Hypothalamus (tissue), 51 donors: ENCODE measurements around the gene CDHR1.

Experiments used
- DNase-seq, 51 donors: peaks; one replicate each; lab custom pipeline; 2025; lab: John Stamatoyannopoulos, UW

Gene CDHR1

DNA sequence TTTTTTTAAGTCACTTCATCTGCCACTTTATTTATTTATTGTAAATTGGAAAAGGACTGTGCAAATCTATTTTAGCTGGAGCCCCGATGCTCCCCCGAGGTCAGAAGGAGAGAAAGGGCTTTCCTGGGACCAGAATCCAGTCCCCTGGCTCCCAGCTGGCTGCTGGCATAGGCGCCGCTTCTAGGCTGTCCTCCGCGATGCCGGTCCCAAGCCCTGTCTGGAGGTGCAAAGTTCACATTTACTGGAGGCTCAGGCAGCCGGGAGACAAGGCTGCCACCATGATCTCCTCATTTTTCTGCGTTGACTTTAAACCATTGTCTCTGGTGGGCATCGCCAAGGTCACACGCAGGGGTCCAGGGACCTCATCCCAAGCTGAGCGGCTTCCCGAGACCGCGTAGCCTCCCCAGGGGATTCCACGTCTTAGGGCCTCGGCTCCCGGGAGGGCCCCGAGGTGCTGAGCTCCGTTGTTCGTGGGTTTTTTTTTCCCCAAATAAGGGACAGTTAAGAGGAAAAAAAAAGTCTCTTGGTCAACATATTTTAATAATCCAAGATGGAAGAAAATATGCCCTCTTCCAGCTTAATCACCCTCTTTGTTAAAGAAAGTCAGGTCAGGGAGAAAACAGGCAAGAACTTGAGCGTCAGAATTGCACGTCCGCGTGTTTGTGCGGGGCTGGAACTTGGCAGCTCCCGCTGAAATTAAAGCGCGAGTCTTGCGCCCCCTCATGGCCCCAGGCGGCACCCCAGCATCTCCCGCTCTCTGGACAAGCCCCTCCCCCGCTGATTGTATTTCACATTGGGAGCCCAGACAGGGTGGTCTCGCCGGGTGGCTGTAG lies 62.4 kb downstream of the CDHR1 start:
- DNase-seq: peak in 42 of 51 donors; percentile 8 to 77 (median 39)

DNA sequence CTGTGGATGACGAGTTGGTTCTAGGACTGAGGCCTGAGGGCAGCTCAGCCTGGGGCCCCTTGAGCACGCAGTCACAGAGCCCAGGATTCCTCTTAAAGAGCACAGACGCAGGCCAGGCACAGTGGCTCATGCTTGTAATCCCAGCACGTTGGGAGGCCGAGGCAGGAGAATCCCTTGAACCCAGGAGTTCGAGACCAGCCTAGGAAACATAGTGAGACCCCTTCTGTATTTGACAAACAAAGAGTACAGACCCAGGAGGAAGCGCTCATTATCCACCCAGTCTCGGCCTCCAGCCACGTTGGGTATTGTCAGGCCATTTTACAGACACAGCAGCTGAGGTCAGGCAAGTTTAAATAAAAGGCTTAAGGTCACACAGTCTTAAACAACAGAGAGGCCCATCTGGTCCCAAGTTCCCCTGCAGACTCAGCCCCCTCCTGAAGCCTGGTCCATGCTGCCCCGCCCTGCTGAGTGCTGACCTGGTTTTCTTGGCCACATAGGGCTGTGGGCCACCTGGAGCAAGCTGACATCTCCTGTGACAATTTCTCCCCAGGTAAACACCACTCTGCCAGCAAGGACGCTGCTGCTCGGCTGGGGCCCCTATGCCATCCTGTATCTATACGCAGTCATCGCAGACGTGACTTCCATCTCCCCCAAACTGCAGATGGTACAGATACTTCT lies 63.1 kb downstream of the CDHR1 start:
- DNase-seq: no peak

DNA sequence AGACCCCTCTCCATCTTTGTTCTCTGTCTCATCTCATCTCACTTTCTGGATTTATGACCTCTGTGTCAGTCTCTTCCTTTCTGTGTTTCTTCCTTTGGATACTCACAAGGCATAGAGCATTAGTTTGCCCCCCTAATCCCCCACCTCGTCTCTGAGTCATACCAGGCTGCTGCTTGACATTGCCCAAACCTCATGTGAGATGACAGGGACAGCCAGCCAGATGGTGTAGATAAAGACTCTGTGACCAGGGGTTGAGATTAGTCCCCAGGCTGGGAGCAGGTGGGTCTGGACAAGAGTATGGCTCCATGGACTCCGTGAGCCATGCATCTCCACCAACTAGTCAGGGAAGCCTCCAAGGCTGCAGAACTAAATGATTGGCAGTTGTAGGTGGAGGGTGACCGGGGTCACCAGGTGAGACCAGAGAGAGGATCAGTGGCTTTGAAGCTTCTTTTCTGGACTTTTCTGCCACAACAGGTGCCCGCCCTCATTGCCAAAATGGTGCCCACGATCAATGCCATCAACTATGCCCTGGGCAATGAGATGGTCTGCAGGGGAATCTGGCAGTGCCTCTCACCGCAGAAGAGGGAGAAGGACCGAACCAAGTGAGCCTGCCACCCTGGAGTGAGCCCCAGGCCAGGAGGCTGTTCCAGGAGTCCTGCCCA lies 63.8 kb downstream of the CDHR1 start:
- DNase-seq: no peak

DNA sequence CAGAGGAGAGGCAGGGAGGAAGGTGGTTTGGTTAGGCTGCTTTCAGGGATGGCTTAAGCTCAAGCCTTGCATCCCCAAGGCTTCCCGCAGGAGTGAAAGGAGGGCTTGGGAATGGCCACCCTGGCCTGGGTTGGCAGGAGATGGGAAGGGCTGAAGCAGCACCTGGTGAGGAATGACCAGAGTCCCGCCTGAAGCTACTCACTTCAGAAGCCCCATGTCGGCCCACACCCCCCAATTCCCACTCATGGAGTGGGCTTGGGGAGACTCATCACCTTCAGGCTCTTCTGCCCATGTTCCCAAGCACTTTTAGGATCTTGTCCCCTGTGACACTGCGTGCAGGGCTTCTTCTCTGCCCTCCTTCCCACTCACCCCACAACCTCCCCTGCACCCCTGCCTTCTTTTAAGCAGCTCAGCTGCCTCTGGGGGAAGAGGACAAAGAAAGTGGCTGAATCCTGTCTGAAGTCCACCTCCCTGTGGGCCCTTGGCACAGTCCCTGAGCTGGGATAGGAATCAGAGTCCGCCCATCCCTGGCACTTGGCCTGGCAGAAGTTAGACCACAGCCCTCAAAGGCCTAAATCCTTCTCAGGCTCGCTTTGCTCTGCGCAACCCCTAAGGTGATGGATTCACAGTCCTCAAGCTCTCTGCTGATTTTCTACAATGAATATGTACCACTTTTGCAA lies 67.0 kb downstream of the CDHR1 start:
- DNase-seq: no peak

DNA sequence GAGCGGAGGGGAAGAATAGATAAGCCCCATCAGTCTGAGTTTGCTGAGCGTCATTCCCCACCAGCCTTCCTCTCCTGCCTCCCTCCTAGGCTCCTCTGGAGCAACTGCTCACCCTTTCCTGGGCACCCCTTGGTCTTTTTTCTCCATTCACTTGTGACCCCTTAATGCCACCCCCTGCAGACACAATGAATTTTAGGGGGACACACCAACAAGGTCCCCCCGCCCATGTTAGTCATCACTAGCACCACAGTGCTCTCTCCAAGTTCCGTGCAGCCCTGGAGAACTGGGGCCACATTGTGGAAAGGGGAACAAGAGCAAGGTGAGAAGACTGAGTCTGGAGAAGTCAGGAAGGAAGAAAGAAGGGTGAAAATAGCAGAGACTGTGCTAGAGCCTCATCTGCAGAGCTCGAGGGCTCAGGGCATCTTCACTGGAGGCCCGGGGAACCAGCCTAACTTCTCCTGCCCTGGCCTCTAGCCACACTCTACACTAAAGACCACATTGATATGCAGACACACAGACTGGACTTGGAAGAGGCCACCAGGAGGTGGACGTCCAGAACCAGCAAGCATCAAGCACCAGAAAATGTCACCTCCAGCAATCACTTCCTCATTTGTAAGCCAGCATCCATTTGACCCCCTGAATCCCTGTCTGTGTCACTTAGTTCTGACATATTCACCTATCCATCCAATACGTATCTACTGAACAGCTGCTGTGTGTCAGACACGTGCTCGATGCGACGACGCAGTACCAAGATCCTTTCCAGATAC lies 68.0 kb downstream of the CDHR1 start:
- no peak for DNase-seq

DNA sequence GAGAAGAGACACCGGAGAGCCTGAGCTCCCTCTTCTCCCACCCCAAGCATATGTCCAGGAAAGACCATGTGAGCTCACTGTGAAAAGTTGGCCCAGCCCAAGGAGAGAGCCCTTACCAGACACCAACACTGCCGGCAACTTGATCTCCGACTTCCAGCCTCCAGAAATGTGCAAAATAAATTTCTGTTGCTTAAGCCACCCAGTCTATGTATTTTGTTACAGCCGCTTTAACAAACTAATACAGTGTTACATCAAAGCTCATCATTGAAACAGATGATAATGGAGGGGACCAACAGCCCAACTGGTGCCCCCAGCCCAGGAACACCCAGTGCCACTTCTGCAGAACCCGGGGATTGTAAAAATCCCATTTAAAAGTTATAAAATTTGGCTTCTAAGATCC lies 69.4 kb downstream of the CDHR1 start:
- no peak for DNase-seq

DNA sequence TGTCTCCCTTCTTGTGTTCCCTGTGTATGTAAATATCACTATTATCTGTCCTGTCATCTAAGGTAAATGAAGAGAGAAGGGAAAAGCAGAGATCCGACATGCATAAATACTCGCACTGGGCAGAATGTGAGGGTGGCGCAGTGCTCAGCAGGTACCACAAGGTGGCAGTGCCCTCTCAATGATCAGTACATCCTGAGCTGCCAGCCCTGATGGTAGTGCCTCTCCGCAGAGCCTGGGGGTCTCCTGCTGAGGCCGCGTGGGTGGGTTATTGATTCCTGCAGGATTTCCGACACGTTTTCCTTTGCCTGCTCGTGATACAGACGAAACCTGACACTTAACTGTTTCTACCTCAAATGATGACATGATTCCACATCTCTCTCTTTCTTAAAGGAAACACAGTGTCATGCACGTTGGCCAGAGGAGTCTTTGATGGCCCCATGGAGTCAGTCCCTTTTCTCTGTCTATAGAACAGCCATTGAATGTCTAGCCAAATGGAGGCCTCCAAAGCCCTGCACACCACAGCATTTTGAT lies 70.3 kb downstream of the CDHR1 start:
- peak in 49 of 51 donors; percentile 11 to 83 (median 55) for DNase-seq

DNA sequence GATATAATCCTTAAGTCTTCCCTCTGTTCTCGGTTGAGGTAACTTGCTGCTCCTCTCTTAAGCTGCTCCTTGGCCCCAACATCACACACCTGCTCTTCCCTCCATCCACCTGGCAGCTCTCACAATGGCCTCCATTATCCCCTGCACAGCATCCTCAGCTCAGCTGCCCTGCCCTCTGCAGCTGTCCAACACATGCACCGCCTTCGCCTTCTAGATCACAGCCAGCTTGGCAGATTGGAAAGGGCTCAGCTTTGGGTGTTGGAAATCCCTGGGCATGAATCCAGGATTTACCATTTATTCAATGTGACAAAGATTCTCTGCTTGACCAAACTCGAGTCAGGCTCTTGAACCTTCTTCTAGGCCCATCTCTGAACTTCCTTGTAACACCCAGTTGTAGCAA lies 71.1 kb downstream of the CDHR1 start:
- peak in 9 of 51 donors; percentile 4 to 34 (median 15) for DNase-seq

DNA sequence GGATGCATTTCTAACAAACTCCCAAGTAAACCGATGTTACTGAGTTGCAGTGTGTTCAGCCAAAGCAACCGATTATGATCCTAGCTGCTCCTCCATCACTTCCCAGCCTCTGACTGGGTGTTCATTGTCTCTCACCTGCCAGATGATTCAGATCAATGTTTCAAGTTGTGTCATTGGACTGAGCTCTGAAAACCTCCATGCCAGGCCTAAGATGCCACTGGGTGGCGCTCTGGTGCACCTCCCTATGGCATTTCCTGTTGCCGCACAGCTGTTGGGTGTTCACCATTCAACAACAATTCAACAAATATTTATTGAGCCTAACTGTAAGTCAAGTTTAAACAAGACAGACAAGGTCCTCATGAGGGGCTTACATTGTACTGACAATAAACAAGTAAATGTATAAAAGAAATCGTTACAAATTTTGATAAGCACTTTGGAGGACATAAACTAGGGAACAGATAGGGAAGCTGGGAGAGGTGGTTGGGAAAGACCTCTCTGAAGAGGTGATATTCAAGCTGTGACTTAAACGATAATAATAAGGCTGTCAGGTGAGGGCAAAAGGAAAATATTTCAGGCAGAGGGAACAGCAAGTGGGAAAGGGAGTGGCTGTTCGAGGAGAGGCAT lies 73.3 kb downstream of the CDHR1 start:
- DNase-seq: peak in 19 of 51 donors; percentile 6 to 65 (median 29)

DNA sequence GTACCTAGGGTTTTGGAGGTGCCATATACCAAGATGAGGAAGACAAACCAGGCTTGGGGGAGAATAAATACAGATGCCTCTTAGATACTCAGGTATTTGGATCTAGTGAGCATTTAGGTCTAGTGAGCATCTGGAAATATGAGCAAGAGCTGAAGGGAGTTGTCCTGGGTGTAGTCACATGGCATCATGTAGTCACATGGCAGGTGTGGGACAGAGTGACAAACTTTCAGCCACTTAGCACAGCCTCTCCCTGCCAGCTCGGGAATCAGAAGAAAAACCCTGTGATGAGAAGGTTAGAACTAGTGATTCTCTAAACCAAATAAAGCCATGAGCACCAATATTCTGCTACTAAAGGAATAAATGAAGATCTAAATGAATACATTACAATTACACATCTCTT lies 74.8 kb downstream of the CDHR1 start:
- DNase-seq: no peak
